Activated CD8-positive, alpha-beta T cell treated with anti-CD3 and anti-CD28 coated beads for 36 hours (primary cell): ENCODE results near the gene TRAPPC2L. TPM values are rescaled to one million over a fixed set of nuclear protein-coding genes. Genes with fewer than 3 reads are reported as not detected.

ENCODE experiments used
- ATAC-seq: fragments of 200-7000 bp; cut with Tn5 transposase; one replicate; pipeline ENCODE4 v1.10.0; 2021; ENCODE audit warnings: mild to moderate bottlenecking, moderate library complexity
- CTCF ChIA-PET: fragments of 350-600 bp; sonication (Branson Sonifier 250); formaldehyde crosslinking; loops from one replicate; lab custom pipeline; 2021; ENCODE audit warnings: antibody characterized with exemption; lab: Charles Lee
- POLR2A ChIA-PET: fragments of 350-600 bp; sonication (Branson Sonifier 250); formaldehyde crosslinking; loops from one replicate; lab custom pipeline; 2021; ENCODE audit warnings: antibody characterized with exemption; lab: Charles Lee
- DNase-seq: peaks from one replicate; pipeline ENCODE4 v3.0.0-alpha.2; 2020
- H3K27ac Mint-ChIP-seq: one replicate; pipeline ENCODE4 v1.8.0; 2021; ENCODE audit warnings: mild to moderate bottlenecking, mixed read lengths
- H3K27me3 Mint-ChIP-seq: one replicate; pipeline ENCODE4 v1.8.0; 2021; ENCODE audit warnings: mixed read lengths
- H3K36me3 Mint-ChIP-seq: one replicate; pipeline ENCODE4 v1.8.0; 2021; ENCODE audit warnings: low read depth, mixed read lengths
- H3K4me1 Mint-ChIP-seq: one replicate; pipeline ENCODE4 v1.8.0; 2021; ENCODE audit warnings: low read depth, mixed read lengths
- H3K4me3 Mint-ChIP-seq: one replicate; pipeline ENCODE4 v1.8.0; 2021; ENCODE audit warnings: mild to moderate bottlenecking, moderate library complexity, mixed read lengths
- H3K9me3 Mint-ChIP-seq: one replicate; pipeline ENCODE4 v1.8.0; 2021; ENCODE audit warnings: mixed read lengths
- intact Hi-C: fragments of 100-400 bp; cut with micrococcal nuclease; formaldehyde crosslinking; loops from one replicate; pipeline ENCODE4 v1.10.0; 2022
- total RNA-seq, 2 experiments: library from RNA; stranded (reverse); gene quantifications; one replicate each; pipeline ENCODE4 v1.2.3, GENCODE V29; 2021
- TF ChIP-seq, protein P1 (sequence below): fragments of 200-600 bp; IDR thresholded peaks from one replicate; pipeline ENCODE4 v1.8.0; 2022; ENCODE audit warnings: antibody characterized with exemption, mild to moderate bottlenecking

The TRAPPC2L gene
- total RNA-seq, 2 experiments from 2014 or later = 56.4 to 61.9 TPM

DNA sequence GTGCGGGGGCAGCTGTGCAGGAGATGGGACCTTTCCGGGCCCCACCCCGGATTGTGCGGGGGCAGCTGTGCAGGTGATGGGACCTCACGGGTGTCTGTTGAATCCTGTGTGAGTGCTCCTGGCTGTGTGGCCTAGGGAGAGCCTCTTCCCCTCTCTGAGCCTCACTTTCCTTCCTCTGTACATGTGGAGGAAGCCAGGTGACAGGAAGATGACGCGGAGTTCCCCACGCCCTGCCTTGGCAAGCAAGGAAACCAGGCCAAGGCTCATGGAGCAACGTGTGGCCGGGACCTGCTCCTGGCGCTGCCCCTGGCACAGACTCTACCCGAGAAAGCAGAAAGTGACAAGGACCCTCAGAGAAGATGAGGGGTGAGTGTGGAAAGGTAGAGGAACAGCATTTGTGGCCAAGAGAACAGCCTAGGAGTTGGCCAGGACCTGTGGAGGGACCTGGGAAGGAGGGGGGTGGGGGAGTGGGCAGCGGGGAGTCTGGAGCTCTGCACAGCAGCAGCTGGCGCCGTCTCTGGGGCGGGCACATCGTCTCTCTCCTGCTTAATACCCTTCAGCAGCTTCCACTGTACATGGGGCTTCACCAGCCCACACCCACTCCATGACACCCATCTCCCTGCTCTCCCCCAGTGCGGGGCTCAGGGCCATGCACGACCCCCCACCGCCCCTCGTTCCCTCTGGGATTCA lies 47.9 kb downstream of the TRAPPC2L start:
- H3K4me1 Mint-ChIP-seq = no peaks in the 10 kb centered on the region
- ATAC-seq (no peak), DNase-seq (no peak)
- ChIA-PET CTCF (no interaction called here), POLR2A (no interaction called here)
- H3K4me3 Mint-ChIP-seq = no peak overlapping the region
- TF ChIP-seq, protein P1, sequence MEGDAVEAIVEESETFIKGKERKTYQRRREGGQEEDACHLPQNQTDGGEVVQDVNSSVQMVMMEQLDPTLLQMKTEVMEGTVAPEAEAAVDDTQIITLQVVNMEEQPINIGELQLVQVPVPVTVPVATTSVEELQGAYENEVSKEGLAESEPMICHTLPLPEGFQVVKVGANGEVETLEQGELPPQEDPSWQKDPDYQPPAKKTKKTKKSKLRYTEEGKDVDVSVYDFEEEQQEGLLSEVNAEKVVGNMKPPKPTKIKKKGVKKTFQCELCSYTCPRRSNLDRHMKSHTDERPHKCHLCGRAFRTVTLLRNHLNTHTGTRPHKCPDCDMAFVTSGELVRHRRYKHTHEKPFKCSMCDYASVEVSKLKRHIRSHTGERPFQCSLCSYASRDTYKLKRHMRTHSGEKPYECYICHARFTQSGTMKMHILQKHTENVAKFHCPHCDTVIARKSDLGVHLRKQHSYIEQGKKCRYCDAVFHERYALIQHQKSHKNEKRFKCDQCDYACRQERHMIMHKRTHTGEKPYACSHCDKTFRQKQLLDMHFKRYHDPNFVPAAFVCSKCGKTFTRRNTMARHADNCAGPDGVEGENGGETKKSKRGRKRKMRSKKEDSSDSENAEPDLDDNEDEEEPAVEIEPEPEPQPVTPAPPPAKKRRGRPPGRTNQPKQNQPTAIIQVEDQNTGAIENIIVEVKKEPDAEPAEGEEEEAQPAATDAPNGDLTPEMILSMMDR = no peak
- no peaks in the 10 kb centered on the region for H3K27me3 Mint-ChIP-seq
- H3K9me3 Mint-ChIP-seq = no peaks in the 10 kb centered on the region
- H3K36me3 Mint-ChIP-seq = no peaks in the 10 kb centered on the region
- H3K27ac Mint-ChIP-seq = no peak overlapping the region
- intact Hi-C loops = loop anchor here (10.0 kb wide), 1 partner anchor 60 kb away; no protein-coding TSS in a partner anchor

DNA sequence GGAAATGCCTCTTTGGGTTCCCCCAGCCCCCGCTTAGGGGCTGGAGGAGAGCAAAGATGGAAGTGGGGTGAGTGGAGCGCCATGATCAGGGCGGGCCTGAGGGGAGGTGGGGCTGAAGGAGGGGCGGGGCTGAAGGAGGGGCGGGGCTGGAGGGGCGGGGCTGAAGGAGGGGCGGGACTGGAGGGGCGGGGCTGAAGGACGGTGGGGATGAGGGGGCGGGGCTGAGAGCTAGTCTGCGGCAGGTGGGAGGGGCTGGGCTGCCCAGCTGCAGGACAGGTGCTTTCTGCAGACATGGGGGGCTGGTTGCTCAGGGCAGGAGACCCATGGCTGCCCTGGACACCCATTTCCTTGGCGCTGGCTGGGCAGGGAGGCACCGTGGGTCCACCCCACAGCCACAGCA lies 48.6 kb downstream of the TRAPPC2L start:
- POLR2A ChIA-PET = no interaction called here

DNA sequence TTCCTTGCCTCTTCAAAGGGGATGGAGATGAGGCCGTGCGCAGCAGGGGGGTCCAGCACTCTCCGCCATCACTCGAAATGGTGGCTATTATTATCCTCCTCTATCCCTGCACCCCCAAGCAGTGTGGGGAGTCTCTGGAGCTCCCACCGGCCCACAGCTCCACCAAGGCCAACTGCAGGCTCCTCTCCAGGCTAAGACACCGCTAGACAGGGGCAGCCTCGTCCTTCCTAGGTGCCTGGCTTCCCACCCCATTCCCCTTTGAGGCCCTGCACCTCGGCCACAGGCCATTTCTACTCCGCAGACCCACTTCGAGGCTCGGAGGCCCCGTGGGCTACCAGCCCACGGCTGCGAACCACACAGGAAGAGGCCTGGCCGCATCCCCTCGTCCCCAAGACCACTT lies 49.1 kb downstream of the TRAPPC2L start:
- no peaks in the 10 kb centered on the region for H3K9me3 Mint-ChIP-seq
- POLR2A ChIA-PET = no interaction called here
- intact Hi-C loops = loop anchor here (10.0 kb wide), 1 partner anchor 61 kb away; no protein-coding TSS in a partner anchor
- no peak overlapping the region for H3K4me3 Mint-ChIP-seq
- DNase-seq = no peak
- no peak for ATAC-seq
- H3K27me3 Mint-ChIP-seq = no peaks in the 10 kb centered on the region
- no peaks in the 10 kb centered on the region for H3K4me1 Mint-ChIP-seq
- H3K27ac Mint-ChIP-seq = no peak overlapping the region
- TF ChIP-seq, protein P1 = no peak
- H3K36me3 Mint-ChIP-seq = no peaks in the 10 kb centered on the region
- CTCF ChIA-PET = no interaction called here

More for the DNA sequence above, 48.6 kb downstream of the TRAPPC2L start:
- CTCF ChIA-PET = no interaction called here
- intact Hi-C loops = loop anchor here (10.0 kb wide), 1 partner anchor 61 kb away; no protein-coding TSS in a partner anchor
- ATAC-seq (peak; percentile 72), DNase-seq (peak; percentile 48)
- TF ChIP-seq, protein P1 = no peak
- Mint-ChIP-seq H3K27ac (no peak overlapping the region), H3K36me3 (no peaks in the 10 kb centered on the region), H3K27me3 (no peaks in the 10 kb centered on the region), H3K4me3 (no peak overlapping the region), H3K9me3 (no peaks in the 10 kb centered on the region), H3K4me1 (no peaks in the 10 kb centered on the region)

DNA sequence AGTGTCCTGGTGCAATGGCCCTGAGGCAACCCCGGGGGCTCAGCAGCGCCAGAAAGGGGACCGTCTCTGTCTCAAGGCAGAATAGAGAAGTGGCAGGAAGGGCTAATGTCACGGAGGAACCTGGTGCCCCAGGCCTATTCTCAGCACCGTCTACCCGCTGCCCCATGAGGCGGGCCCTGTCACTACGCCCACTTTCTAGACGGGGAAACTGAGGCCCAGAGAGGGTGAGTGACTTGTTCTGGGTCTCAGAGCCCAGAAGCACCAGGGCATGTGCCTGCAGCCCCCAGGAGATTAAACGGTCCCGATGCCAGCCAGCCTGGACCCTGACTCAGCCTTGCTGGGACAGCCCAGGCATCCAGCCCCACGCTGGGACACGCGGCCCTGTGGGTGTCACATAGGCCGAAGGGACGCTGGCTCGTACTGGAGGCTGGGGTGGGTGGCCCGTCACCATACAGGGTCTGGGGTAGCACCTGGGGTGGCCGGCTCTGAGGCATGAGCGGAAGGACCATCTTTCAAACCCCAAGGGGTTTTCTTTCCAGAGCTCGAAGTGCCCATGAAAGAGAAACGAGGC lies 49.7 kb downstream of the TRAPPC2L start:
- Mint-ChIP-seq H3K4me3 (no peak overlapping the region), H3K27me3 (no peaks in the 10 kb centered on the region), H3K36me3 (no peaks in the 10 kb centered on the region), H3K9me3 (no peaks in the 10 kb centered on the region), H3K4me1 (no peaks in the 10 kb centered on the region), H3K27ac (no peak overlapping the region)
- ATAC-seq (no peak), DNase-seq (no peak)
- TF ChIP-seq, protein P1 = no peak
- ChIA-PET CTCF (no interaction called here), POLR2A (no interaction called here)
- intact Hi-C loops = loop anchor here (10.0 kb wide), 1 partner anchor 62 kb away; no protein-coding TSS in a partner anchor

DNA sequence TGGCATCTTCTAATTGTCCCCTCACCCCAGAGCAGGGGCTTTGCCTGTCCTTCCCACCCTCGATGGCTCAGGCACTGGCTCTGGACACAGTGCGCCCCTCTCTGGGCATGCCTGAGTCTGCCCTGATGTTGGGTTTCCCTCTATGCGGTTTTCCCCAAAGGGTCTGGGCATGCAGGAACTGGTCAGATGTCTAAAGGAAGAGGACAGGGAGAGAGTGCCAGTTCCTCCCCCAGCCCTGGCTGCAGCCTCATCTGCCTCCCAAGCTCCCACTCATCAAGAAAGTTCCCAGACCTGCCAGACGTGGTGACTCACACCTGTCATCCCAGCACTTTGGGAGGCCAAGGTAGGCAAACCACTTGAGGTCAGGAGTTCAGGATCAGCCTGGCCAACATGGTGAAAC lies 50.8 kb downstream of the TRAPPC2L start:
- Mint-ChIP-seq H3K4me3 (no peak overlapping the region), H3K9me3 (no peaks in the 10 kb centered on the region), H3K27ac (no peak overlapping the region), H3K27me3 (no peaks in the 10 kb centered on the region), H3K36me3 (no peaks in the 10 kb centered on the region), H3K4me1 (no peaks in the 10 kb centered on the region)
- DNase-seq (no peak), ATAC-seq (no peak)
- TF ChIP-seq, protein P1 = no peak
- intact Hi-C loops = loop anchor here (10.0 kb wide), 1 partner anchor 63 kb away; no protein-coding TSS in a partner anchor
- CTCF ChIA-PET = no interaction called here
- POLR2A ChIA-PET = no interaction called here
